B cell (primary cell): ENCODE results near the gene ERGIC1.

ENCODE experiments used
- CTCF ChIP-seq: fragments of 200-600 bp; IDR thresholded peaks from one replicate; pipeline ENCODE4 v1.8.0; 2022; ENCODE audit warnings: antibody characterized with exemption, mild to moderate bottlenecking
- EZH2 ChIP-seq: IDR thresholded peaks from 2 replicates; pipeline ENCODE4 v1.6.1; 2012; ENCODE audit warnings: borderline replicate concordance, low read depth, mild to moderate bottlenecking, moderate library complexity, low read length; ENCODE audit not compliant: insufficient read depth, poor library complexity, severe bottlenecking

- TF ChIP-seq CTCF: no peak
- no peak for TF ChIP-seq EZH2
Observed at GRCh38 chr5:172918421-172919371, 84.6 kb downstream of the ERGIC1 start.
